GM18873 (cell line): ENCODE measurements around the gene TRABD.

Experiments
- ATAC-seq: cut with Tn5 transposase; IDR thresholded peaks from one replicate; pipeline ENCODE4 v1.9.1; 2021; ENCODE audit warnings: mild to moderate bottlenecking, moderate library complexity, moderate number of reproducible peaks; ENCODE audit not compliant: unreplicated experiment, low FRiP score

TRABD gene

DNA sequence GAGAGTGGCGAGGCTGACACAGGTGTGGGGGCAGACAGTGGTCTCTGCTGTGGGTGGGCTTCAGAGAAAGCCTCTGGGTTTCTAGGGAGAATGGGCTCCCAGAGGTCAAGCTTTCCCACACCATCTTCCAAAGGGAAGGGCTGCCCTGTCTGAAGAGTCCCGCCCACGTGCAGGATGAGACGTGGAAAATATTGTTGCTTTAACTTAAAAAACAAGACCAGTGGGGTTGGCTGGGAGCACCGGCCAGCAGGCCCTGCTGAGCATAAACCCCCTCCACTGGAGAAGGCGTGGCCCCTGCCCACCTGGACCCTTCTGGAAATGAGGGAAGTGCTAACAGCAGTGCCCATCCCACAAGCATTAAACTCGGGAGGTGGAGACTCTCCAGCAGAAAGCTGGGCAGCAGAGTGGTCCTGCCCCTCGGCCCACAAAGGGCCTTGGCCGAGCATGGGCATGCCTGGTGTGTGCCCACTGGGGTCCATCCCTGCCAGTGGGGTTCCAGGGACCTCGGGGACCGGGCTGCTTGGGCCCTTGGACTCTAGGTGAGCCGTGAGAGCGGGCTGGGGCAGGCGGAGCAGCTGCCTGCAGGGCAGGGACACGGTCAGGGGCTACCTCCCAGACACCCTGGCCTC lies 30.5 kb downstream of the TRABD start:
- no peak for ATAC-seq

DNA sequence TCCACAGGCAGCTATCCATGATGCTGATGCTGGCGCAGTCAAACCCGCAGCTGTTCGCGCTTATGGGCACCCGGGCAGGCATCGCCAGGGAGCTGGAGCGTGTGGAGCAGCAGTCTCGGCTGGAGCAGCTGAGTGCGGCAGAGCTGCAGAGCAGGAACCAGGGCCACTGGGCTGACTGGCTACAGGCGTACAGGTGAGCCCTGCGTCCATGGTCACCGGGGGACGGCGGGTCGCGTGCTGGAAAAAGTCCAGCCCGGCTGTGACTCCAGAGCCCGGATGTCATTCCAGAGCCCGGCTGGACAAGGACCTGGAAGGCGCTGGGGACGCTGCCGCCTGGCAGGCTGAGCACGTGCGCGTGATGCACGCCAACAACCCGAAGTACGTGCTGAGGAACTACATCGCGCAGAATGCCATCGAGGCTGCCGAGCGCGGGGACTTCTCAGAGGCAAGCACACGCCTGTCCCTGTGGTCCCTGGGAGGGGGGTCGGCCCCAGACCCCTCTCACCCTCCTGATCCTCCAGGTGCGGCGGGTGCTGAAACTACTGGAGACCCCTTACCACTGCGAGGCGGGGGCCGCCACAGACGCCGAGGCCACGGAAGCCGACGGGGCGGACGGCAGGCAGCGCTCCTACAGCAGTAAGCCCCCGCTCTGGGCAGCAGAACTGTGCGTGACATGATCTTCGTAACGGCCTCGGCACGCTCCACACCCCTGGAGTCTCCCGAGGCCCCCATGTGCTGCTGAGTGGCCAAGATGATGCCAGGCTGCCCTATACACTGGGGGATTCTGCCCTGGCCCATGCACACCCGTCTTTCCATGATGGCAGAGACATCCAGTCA lies 31.2 kb downstream of the TRABD start:
- no peak for ATAC-seq

DNA sequence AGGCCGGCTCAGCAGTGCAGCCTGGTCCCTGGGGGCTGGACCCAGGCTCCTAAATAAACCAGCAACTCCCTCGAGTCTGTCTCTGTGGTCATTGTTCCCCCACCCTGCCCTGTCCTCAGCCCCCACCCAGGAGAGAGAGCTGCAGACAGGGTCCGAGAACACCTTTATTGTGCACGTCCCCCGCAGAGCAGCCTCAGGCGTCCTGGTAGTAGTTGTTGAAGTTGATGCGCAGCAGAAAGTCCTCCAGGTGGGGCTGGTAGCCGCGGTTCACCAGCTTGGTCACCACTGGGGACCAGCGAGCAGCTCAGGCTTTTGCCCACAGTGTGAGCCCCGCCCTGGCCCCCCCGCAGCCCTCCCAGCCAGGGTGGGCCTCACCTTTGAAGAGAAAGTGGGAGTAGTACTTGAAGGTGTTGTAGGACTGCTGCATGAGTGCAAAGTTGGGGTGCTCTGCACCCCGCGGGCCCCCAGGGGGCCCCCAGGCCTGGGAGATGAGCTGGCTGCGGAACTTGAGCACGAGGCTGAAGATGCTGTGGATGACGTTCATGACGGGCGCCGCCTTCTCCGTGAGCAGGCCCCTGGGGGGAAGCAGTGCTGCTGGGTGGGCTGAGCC lies 31.9 kb downstream of the TRABD start:
- ATAC-seq, result no peak

DNA sequence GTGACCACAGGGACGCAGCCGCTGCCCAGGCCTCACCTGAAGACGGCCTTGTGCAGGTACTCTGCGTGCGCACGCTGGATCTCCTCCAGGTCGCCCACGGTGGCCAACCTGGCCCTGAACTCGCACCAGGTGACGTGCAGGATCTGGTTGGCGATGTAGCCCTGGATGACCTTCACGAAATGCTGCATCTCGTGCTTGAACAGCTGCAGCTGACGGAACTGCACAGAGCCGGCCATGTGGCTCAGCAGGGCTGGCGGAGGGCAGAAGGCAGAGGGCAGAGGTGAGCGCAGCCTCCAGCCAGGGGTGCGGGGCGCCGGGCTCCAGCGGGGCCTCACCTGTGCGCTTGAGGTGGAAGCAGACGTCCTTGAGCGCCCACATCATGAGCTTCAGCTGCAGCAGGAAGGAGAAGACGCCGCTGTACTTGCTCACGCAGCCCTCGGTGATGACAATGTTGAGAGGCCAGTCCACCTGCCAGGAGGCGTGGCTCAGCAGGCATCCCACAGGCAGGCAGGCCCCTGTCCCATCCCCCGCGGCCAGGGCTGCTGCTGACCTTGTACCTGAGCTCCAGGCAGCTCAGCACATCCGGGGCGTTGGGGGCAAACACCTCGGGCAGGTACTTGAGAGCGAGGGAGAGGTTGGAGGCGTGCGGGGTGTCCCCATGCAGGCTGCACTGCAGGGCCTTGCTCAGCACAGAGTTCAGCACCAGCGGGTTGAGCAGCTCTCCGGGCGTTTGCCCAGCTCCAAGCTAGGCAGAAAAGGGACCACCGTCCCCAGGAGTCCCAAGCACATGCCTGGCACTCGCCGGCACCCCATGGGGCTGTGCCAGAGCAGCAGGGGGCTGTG lies 32.7 kb downstream of the TRABD start:
- ATAC-seq, result no peak

DNA sequence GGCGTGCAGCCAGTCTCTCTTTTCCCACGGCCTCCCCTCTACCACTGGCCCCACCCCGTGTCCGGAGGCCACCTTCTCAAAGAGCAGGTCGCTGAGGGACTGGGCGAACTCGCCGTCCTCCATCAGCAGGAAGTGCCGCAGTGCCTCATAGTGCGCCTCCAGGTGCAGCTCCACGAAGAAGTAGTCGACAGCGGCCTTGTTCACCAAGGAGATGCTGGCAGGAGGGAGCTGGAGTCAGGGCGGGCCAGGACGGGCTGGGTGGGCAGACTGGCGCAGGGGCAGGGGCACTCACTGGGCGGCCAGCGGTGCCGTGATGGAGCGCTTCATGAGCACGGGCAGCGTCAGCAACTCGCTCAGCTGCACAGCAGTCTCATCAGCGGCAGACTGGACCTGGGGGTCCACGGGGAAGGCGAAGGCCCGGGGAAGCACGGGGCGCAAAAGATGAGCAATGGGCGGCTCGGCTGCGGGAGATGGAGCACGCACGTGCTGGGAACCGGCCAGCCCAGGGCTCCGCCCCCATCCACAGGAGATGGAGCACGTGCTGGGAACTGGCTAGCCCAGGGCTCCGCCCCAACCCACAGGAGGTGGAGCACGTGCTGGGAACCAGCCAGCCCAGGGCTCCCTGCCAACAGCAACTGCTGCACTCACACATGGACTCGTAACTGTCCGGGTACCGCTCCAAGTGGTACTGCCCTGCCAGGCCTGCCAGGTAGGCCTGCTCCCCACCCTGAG lies 33.4 kb downstream of the TRABD start:
- no peak for ATAC-seq

DNA sequence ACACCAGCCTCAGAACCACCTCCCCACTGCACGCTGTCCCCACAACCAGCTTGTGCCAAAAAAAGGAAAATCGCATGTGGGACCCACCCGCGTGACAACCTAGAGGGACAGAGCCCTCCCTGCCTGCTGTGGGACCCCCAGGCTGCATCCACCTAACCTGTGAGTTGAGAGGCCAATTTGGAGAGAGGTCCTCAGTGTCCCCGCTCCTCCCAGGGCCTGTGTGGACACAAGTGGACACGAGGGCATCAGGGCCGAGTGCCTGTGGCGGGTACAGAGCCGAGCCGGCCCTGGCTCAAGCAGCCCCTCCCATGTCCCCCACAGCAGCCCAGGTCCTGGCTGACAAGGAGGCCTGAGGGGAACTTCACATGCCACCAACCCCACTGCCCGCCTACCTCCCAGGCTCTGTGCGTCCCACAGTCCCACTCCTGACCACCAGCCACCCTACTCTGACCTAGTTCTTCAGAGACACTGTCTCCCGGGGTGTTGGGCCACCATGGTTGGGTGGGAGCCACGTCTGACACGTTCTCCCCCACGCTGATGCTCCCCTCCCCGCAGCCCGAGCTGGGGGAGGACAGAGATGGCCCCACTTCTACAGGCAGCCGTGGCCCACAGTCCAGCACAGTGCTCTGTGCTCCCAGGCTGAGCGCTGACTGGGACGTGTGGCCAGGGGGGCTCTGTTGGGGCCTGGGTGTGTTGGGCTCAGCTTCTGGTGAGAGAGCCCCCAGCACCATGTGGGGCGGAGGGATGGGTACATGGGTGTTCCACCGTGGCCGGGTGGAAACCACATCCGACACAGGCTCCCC lies 34.3 kb downstream of the TRABD start:
- no peak for ATAC-seq

DNA sequence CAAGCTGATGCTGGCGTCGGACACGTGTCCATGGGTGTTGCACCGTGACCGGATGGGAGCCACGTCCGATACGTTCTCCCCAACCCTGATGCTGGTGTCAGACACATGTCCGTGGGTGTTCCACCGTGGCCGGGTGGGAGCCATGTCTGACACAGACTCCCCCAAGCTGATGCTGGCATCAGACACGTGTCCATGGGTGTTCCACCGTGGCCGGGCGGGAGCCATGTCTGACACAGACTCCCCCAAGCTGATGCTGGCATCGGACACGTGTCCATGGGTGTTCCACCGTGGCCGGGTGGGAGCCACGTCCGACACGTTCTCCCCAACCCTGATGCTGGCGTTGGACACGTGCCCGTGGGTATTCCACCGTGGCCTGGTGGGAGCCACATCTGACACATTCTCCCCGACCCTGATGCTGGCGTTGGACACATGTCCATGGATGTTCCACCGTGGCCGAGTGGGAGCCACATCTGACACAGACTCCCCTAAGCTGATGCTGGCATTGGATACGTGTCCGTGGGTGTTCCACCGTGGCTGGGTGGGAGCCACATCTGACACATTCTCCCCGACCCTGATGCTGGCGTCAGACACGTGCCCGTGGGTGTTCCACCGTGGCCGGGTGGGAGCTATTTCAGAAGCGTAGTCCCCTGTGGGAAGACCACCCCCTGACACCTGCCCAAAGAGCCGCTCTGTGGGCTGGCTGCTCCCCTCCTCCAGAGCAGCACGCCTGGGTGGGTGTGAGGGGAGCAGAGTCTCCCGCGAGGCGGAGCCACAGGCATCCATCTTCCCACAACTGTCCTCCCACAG lies 35.1 kb downstream of the TRABD start:
- ATAC-seq, result no peak

DNA sequence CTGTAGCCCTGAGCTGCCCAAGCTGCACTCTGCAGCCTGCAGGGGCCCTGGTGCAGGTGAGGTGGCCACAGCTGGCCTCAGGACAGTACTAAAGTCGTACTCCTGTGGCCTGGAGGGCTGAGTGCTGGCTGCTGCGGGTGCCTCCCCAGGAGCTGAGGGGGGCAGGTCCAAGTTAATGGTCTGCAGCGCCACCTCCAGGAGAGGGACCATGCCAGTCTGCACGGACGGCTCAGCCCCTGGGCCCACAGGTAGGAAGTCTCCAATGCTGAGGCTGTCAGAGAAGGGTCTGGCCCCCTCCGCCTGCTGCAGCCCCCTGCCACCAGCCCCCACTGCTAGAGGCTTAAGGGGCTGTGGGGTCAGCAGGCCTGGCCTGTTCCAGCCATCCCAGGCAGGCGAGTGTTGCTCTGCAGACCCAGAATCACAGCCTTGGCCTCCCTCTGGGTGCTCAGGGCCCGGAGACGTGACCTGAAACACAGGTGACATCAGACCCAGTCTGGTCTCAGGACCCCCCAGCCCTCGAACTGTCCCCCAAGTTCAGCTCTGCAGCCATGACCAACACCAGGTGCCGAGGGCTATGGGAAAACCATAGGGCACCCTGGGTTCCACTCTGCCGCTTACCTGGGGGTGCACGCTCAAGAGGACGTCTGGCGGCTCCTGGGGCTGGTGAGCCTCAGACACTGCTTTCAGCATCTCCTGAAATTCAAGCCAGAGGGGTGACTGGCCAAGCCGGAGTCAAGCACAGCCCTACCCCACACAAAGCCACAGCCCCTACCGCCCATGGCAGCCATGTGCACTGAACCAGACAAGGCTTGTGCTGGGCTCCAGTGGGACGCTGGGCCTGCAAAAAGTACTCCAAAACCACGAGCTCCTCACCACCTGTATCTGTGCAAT lies 35.9 kb downstream of the TRABD start:
- ATAC-seq, result no peak

DNA sequence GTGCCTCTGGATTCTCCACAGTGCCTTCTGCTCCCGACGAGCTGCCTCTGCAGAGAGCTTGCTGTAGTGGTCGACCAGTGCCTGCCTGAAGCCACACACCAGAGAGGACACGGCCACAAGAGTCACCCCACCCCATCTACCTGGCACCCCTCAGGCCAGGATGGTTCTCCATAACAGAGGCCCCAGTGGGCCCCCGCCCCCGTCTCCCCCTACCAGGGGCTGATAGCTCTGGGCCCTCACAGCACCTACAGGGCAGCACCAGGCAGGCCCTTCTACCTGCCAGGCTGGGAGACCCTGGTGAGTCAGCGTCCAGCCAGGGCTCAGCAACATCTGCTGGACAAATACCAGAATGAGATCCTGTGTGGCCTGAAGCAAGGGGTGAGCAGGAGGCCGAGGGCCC lies 36.8 kb downstream of the TRABD start:
- ATAC-seq, result no peak

DNA sequence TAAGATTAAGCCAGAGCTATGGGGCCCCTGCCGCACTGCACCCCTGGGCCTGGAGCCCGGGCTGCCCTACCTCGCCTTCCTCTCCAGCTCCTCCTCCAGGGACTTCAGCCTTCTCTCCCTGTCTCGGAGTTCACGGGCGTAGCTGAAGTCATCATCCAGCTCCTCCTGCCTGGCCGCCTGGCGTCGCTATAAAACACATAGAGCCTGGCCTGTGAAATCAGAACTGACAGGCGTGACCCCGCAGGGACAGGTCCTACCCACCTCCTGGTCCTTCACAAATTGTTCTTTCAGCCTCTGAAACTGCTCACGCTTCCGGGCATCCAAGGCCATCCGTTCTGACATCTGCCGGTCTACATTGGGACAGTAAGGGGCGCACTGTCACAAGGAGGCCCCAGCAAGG lies 38.4 kb downstream of the TRABD start:
- ATAC-seq, result no peak

DNA sequence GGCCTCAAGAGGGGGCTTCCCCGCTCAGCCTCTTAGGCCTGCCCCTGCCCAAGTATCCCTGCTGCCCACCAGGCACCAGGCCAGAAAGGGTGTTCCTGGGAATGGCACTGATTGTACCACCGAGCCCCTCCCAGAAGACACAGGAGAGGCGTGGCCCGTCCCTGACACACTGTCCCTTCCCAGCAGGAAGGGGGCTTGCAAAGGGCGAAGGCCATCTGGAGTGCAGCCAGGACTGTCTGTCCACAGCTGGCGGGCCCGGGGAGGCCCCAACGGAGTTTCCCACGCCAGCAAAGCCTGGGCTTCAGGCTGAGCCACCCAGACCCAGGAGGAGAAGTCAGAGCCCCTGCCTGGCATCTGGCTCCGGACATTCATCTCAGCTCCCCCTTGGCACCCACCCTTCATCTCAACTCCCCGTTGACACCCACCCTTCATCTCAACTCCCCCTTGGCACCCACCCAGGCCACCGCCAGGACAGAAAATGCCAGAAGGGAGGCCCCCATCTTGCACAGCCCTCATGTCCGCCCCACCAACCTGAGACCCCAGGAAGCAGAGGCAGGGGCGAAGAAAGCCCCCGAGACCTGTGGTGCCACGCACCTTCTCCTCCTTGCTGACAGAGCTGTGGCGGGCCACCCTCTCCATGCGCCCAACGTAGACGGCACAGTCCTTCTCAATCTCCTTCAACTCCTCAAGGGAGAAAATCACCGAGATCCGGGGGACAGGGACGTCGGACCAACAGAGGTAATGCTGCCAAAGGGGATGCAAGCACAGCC lies 39.7 kb downstream of the TRABD start:
- ATAC-seq, result no peak

DNA sequence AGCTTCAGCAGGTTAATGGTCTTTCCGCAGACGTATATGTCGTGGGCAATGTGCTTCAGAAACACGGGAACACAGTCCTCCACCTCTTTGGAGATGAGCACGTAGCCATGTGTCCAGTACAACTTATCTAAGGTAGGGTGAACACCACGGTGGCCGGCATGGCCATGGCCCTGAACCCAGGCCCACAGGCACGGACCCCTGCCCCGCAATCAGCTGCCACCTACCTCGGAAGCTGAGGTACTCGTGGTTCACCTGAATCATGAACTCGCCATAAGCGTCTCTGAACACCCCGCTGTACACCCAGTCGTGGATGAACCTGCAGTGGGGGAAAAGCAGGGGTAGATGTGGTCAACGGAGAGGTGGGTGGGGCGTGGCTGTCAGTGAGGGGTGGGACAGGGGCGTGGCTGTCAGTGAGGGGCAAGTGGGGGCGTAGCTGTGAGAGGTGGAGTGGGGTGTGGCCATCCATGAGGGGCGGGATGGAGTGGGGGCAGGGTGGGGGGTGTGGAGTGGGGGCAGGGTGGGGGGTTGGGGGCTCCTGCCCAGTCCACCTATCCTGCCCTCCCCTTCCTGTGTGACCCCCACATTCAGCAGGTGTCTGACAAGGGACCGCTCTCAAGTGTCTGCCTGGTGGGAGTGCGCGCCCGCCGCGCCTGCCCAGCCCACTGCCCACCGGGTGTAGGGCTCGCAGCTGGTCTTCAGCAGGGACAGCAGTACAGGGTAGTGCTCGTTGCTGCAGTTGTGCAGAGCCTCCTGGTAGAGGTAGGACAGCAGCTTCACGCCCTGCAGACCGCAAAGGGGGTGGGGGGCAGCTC lies 40.6 kb downstream of the TRABD start:
- no peak for ATAC-seq

DNA sequence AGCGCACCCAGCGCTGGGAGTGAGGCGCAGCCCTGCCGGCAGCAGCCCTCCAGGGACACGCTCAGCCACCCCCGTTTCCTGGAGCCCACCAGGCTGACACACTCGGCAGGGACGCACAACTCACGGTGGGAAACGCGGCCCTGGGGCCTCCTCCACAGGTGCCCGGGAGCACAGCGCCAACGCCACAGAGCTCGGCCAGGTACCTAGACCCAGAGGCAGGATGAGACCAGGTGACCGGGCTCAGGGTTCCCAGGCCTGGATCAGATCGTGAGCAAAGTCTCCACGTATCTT lies 41.1 kb downstream of the TRABD start:
- ATAC-seq, result no peak

DNA sequence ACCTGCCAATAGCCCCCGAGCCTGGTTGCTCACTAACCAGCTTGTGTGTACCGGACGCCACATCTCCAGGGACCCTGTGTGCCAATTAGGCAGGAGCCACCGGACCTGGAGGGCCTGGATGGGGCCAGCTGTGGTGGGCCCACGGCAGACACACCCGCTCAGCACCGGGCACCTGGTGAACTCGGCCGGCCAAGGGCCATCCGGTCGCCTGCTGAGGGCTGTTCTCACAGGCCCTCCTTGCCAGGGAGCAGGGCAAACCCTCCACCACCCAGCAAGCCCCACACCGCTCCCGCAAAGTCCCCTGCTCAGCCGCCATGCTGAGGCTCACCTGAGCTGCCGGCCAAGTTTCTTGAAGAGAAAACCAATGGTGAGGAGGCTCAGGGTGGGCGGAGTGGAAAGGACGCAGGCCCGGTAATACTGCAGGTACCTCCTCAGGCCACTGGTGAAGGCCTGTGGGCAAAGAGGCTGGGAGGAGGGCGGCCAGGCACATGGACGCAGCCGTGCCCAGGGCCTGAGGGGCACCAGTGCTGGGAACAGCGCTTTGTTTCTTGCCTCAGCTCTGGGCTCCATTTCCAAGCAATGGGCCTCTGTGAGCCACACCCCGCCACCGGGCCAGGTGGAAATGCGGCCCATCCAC lies 42.0 kb downstream of the TRABD start:
- ATAC-seq, result no peak

DNA sequence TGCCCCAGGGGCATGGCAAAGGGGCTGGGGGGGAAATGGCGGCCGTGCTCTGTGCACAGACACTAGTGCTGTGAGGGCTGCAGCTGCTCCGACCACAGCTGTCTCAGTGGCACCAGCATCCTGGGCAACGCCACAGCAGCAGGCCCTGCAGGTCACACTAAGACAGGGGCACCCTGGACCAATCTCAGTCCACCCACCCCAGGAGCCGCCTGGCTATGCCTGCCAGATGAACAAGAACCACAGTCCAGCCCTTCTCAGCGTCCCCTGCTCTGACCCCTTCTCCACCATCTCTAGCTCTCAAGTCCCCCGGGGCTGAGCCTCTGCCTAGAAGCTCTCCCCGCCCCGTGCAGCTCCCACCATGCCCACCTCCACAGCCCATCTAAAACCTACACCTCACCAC lies 42.7 kb downstream of the TRABD start:
- ATAC-seq, result no peak

DNA sequence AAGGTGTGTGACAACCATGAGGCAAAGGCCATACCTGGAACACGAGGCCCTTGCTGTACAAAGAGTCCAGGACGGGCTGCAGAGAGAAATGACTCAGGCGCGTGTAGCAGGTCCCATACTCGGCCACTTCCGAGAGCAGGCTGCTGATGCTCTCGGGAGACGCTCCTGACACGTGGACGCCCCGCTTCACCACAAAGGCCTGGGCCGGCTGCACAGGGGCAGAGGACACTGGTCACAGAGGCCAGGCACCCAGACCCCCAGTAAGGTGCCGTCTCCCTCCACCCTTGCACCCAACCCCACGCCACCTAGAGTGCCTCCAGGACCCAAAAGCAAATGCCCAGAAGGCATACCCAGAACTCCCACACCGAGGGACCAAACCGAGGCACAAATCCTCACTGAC lies 43.7 kb downstream of the TRABD start:
- no peak for ATAC-seq
